Measurements from ENCODE around the gene DOCK1.
A peak's percentile ranks its signal among the peaks of the same experiment; 100 is the strongest.

The DOCK1 gene

DNA sequence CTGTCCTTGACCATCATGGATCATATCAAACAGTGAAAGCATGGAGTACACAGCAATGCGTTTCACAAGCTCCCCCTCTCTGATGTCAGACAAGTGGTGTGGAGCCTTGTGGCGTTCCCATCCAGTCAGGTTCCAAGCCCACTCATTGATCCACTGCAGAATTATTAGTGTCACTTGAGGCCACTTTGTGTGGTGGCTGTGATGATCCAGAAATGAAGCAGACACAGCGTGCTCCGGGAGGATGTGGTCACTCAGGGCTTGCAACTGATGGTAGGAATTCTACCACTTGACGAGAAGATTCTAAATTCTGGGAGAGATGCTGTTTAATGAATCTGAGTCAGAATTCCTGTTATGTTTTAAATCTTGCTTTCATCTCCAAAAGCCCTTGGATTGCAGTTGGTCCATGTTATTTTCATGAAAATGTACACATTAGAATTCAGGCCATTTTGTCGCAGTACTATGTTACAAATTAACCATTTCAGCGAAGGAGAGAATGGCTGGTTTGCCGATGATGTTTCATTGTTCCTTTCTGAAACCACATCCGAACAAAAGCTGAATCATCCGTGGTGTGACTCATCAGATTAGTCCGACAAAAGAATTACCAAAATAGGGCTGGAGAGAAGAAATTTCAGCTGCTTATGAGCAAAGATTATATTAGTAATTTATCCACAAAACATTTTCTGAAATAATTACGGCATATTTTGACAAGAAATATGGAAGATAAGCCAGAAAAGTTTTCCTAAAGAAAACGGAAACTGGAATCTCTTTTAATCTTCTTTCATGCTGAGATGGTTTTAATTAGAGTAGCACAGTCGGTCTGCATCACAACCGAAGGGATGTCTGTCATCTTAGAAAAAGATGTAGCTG lies 243.1 kb downstream of the DOCK1 start:
- peak; percentile 89 for DNase-seq

DNA sequence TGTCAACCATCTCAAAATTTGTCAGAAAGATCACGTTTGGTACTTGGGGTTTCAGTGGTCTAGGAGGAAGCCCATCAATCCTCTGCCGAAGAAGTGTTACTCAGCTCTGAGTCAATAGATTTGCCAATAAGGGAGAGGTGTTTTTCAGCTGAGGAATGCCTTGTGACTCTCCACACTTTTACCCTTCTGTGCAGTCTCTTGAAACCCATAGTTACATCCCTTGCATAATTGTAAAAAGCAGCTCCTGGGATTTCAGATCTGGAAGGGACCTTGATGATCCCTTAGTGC lies 243.6 kb downstream of the DOCK1 start:
- DNase-seq = peak; percentile 93

DNA sequence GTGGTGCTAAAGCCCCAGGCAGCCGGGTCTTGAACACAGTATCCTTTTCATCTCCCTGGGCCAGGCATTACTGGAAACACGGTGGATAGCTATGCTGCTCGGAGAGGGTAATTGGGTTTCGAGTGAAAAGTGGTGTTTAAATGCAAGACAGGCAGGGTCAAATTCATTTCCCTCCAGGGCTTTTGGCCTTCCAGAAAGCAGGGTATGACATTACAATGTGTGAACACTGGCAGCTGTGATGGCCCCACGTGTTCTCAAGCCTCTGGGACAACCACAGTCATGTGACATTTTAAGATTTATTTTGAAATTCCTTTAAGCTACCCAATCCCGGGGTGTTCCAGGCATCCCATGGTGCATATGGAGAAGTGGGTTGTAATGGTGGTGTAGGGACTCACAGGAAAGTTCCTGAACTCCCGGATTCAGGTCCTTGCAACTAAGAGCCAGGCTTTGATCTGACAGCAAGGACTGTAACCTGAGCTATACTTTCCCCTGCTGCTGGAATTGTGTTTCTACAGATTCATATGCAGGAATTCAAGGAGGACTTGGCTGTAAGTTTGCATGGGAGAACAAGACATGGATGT lies 244.4 kb downstream of the DOCK1 start:
- DNase-seq = peak; percentile 53

DNA sequence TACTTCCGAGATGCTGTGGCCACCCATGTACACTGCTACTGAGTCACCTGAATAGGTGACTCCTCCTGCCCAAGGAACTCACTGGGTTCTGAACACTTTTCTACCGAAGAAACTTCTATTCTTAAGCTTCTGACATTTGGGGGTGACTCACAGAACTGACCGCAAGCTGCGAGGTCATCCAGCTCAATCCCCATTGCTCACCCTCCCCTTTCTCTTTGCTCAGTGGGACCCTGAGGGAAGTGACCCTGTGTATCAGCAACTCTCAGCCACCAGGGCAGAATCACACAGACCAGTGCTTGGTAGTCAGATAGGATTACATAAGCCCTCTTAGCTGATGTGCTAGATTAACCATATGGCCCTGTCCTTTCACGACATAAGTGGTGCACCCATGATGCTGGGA lies 244.9 kb downstream of the DOCK1 start:
- DNase-seq = peak; percentile 84

DNA sequence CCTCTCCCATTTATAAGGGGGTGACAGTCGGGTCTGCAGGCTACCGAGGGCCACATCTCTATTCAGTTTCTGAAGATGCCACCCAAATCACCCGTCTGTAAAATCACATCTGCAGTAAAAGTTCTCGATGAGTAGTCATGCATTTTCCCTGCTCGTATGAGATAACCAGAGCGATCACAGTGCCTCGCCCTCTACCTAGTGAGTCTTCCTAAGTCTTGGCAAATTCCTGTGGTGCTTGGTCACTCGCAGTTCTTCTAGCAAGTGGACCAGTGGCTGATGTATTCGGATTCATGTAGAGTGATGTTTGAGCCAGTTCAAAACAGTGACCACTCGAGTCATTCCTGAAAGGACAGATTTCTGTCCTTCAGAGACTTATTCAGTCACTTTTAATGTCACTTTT lies 246.3 kb downstream of the DOCK1 start:
- DNase-seq = no peak

DNA sequence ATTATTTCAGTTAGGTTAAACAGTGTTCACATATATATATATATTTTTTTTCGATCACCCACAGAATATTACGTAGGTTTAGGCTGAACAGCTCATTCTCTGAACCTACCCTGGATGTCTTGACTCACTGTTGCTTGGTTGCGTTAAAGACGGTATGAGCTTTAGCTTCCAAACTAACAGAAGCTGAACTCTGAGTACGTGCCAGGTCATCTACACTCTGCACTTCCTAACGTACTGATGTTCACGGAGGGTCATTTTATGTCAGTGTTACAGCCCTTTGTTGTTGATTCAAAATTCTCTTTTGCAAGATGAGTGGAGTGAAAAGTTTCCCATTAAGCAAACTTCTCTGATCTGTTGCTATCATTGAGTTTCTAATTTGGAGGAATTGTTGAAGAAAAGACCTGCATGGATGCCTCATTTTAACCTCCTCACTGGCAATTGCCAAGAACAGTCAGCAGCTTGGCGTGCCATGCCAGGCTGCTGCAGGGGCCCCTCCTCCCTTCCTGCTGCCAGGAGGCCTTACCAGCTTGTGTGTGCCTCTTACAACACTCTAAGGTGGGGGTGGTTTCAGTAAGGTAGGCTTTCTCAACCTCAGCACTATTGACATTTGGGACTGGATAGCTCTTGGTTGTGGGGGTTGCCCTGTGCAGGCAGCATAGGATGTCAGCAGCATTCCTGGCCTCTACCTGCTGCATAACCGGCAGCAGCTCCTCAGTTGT lies 246.9 kb downstream of the DOCK1 start:
- DNase-seq = no peak

DNA sequence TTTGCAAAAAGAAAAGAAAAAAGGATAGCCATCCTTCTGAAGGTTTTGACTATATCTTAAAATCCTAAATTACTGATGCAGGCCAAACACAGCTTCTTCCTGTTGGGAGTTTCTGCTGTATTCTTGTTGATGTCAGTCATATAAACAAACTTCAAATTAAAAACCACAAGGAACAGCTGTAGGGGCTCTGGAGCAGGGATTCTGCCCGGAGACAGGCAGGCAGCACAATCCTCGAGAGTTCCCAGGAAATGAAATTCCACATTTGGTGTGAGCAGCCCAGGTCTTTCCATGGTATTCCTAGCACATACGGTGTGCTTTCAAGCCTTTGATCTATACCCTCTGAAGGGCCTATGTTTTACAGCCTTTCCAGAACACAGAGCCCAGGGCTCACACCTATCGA lies 248.0 kb downstream of the DOCK1 start:
- DNase-seq = peak; percentile 81

DNA sequence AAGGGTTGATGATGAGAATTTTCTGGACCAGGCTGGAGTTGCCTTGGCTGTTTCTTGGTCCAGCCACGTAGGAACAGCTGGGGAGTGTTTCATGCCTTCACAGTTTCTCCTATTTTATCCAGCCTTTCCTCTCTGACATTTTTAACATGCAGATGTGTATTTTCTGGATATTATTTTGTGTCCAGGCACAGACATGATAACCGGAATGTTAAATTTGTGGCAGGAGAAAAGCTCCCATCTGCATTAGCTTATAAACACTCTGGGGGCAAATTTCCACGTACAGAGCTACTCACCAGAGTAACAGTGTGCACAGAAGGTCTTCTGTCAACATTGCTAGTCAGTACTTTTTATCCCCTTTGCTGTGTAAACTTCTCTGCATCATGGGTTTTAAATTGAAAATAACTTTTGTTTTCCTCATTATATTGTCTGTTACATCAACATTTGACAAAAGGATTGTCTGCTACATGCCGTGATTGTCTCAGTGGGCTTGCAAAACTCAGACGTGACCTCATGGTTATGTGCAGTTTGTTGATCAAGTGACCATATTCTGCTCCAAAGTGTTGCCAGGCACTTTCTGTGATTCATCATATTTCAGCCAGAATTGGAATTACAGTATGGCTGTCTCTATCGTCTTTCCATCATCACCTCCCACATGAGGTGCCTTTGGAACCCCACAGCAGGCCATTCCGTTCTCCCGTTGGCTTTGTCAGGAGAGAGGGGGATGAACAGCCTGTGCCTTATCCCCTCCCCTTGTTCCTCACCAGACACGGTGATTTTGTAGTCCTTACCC lies 249.8 kb downstream of the DOCK1 start:
- DNase-seq = peak; percentile 64

DNA sequence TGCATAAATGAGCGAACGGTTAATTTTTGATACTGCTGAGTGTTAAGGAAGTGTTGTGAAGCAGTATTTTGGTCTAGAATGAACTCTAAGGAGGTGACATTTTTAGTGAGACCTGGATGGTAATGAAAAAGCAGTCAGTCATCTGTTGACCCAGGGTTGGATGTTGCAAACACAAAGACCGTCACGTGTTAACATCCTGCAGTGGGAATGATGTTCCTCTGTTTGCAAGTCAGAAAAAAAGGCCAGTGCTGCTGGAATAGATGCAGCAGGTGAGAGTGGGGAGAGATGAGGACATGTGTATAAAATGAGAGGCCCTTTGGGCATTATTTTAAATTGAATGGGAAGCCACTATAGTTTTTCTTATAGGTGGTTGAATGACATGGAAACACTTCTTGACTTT lies 251.9 kb downstream of the DOCK1 start:
- DNase-seq = no peak

DNA sequence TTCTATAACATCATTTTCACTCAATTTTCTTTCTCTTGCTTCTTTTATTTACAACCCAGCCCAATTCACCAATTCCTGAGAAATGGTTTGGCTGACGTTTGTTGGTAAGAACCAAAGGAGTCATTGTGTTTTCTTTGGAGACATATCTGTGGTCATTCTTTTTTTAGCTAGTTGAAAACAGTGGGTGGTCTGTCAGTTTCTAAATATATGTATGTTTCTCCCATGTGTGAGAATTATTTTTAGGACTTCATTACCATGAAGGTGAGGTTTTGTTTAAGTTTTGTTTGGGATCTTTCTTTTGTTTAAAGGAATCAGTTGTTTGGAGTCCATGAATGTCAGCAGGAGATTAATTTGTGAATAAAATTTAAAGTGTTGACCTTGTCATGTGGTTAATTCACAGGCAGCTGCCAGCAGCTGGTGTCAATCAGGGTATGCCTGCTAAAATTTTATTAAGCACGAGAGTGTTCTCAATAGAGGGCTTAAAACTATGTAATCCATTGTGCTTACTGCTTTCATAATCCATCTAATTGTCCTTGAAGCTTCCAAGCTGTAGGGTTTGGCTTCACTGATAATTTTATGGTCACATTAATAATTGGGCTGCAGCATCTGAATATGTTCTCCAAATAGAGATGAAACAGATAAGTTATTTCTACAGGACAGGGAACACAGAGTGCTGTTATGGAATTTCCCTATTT lies 252.4 kb downstream of the DOCK1 start:
- DNase-seq = no peak

DNA sequence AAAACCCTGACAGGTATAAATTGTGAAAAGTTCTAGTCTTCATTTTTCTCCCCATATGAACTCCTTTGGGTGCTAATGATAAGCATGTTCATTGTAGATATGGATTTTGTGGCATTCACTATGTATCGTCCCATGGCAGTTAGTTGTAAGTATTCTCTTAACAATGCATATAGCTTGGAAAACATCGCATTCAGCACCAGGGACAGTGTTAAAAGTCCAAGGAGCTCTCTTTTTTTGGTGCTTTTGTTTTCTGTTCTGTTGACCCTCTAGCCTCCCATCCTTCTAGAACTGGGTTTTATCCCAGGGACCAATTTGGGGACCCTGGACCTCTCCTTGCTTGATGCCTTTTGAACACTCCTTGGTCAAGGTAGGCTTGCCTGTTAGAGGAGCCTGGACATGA lies 253.4 kb downstream of the DOCK1 start:
- DNase-seq = no peak

DNA sequence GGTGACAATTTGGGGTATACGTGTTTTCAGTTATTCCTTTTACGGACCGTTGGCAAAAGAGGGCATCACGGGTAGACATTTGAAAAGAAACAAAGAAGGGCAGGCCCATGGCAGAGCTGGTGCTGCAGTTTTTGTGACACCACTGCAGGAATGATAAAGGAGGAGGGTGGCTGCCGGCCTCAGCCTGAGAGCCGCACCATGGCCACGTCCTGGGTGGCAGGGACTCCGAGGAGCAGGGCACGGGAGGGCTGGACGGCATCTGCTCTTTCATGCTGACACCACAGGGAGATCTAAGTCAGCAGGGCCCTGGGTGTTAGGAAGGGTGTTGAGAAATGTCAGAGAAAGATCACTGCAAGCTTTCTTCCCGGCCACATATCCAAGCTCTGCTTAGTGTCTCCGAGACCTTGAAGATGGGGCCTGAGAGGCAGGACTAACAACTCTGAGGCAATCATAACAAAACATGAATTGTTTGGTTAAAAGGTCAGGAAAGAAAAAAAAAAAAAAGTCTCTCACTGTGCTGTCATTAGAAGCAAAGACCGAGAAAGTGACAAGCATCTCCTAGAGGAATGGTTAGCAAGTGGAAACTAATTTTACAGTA lies 254.5 kb downstream of the DOCK1 start:
- DNase-seq = no peak

DNA sequence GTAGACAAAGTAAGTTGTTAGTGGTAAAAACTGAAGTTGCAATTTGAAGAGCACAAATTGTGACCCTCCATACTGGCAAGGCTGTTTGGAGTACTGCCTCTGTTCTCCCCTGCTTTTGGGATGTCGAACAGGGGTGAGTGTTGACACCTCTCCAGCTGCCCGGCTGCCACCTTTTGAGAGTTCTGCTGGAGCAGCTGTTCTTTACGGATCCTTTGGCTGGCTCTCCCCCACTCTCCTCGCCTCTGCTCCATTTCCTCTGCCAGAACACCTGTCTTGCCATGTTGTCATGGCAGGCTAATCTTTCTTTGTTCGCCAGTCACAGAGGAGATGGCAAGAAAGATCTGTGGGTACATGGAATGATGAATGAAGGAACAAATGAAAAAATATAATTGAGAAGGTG lies 256.3 kb downstream of the DOCK1 start:
- DNase-seq = no peak

DNA sequence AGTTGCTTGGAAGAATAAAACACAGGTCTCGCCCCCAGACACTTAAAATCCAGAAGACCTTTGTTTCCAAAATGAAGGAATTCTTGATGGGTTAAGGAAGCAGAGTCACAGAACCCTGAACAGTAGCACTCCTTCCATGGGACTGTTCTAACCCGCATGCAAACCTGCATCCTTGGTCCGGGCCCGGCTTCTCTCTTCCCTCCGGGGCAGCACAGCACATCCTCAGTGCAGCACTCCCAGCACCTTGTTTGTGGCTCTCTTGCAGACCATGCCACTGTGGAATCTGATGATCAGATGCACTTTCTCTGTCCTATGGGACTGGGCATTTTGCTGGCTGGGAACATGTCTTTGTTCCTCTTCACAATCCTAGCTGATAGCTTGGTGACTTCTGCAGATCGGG lies 257.6 kb downstream of the DOCK1 start:
- DNase-seq = no peak

DNA sequence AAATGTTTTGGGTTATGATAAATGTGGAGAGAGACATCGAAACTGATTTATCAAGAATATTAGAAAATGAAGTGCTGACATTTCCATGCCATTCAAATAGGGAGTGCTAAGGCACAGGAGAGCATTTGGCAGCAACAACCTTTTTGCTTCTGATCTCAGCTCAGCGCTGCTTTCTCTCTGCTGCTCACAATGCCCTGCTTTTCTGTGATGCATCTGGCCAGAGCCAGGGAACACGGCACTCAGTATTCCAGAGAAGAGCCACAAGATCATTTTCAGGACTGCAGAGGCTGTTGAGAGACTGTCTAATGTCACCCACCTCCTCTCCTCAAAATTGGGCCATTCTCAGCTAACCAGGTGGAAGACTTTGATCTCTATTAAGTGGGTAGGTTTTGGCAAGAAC lies 263.0 kb downstream of the DOCK1 start:
- DNase-seq = no peak

DNA sequence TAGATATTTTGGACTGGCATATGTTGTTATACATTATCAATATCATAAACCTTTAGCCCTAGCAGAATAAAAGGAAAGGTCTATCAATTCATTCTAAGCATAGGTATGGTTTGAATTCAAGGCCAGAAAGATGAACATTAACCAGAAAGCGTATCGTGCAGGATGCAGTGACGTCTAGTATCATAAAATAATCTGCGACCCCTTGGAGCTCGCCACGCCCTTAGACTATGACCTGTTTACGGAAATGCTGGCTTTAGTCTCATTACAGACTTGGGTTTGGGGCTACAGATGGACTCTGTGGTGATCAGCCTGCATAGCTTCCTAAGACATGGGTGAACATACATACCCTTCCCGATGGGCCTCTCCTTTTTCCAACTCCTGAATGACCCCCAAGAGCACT lies 269.6 kb downstream of the DOCK1 start:
- DNase-seq = no peak

DNA sequence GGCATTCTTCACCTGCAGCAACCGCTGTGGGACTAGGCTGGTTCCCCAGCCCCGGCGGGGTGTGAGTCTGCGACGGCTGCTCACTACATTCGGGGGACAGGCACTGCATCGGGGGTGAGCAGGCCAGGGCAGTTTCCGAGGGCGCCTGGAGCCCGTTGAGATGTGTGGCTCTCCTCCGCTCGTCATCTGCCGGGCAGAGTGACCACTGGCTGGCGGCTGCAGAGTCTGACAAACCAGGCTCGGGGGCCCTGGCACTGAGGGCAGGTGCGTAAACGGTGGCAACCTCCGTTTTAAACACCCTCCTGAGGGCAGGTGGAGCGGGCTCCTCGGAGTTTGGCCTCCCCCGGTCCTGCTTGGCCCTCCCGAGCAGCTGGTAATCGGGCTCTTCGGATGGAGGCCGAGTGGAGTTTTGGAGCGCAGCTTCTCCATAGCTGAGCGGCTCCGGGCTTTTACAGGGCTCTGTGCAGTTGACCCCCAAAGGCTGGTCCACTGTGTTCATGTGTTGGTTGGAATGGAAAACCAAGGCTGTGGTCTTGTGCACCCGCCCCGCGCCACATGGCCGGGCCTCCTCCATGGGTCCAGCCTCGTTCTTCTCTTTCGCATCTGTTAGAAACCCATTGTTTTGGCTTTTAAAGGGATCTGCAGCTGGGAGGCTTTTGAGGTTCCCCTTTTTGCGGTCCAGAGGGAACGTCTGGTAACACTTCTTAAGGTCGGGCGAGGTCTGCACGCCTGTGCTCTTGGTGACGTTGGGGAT lies 270.3 kb downstream of the DOCK1 start:
- no peak for DNase-seq

DNA sequence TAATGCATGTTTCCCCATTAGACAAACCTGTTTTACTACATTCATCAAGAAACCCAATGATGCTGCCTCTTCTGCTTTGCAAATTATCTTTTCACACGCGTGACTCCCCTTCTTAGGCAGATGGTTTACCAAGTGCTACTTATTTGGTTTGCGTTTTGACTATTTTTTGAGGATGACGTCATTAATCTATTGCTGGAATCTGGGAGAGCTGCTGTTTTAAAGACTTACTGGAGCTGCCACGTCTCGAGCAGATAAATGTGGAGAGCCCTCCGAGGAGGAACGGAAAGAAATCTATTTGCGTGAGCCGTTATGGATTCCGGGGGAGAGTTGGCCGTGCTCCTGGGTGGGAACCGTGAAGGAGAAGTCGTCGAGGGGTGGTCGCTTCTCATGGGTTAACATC lies 271.4 kb downstream of the DOCK1 start:
- no peak for DNase-seq

DNA sequence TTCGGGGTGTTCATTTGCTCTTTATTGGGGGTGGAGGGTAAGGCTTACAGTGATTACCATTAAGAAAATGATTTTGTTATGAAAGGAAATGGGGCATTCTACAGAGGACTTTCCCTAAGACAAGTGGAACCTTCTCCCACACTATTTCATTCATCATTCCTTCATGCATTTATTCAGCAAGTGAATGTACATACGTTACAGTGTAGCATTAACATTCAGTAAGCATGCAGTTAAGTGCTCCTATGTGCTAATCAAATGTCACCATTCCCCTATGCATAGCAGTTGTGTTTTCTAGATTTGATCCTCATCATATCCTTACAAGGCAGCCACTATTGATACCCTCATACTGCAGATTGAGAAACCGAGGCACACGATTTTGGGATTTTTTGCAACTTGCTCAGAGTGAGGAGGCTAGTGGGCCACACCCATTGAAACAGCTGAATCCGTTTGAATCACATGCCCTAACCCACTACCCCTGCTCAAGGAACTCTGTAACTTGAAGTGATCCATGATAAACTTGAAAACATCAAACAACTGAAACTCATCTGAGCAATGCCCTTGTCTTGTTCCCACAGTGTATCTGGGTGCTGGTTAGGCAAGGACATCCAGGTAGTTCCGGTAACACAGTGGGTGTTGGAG lies 274.5 kb downstream of the DOCK1 start:
- DNase-seq = no peak

DNA sequence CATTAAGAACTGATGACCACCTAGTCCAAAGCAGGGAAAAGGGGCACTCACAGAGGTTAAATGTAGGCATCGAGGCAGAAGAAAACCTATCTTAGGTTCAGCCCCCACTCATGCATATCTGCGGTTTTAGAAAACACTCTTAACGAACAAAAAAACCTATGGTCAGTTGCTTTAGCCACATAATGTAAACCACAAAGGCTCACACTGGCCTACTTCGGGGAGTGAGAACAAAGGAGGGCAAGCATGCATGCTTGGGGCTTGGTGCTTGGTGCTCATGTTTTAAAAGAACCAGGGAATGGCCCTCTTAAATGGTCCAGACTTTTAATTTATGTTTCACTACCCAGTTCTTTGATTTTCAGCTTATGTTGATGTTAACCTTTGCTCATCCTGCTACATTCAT lies 276.9 kb downstream of the DOCK1 start:
- DNase-seq = no peak

DNA sequence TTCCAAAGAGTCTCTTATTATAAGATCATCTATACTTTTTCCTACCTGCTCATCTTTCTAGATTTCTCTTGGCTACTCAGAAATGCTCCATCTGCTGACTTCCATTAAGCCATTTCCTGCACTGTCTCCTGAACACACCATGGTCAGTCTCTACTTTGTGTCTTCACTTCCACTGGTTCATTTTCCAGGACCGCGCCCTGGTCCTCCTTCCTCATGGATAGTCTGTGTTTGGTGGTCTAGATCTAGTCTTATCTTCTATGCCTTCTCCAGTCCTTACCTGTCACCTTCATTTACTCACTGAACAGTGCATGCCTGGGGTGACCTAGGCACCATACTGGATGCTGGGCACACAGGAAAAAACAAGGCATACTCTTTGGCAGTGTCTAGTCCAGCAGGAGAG lies 279.4 kb downstream of the DOCK1 start:
- DNase-seq = no peak
